Measurements from ENCODE around the gene OR4E2.

- TF ChIP-seq TCF12 (IDR thresholded peaks at IDR 0.05): no peak
- no peak for TF ChIP-seq MAX (IDR thresholded peaks at IDR 0.05; ENCODE audit: low read depth)
- no peak for TF ChIP-seq CTCF (IDR thresholded peaks at IDR 0.05)
- TF ChIP-seq JUND (IDR thresholded peaks at IDR 0.05): no peak
- TF ChIP-seq SMC3 (IDR thresholded peaks at IDR 0.05; ENCODE audit: low read depth, low read length): no peak
- no peak for TF ChIP-seq RFX5 (IDR thresholded peaks at IDR 0.05; ENCODE audit: low read length)
- no peak for TF ChIP-seq RCOR1 (IDR thresholded peaks at IDR 0.05; ENCODE audit: low read length)
- no peak for TF ChIP-seq REST (IDR thresholded peaks at IDR 0.05; ENCODE audit: low read depth, low read length)
- no peak for TF ChIP-seq POLR2AphosphoS5 (IDR thresholded peaks at IDR 0.05; ENCODE audit: low read depth, low read length)
- no peak for TF ChIP-seq RAD21 (IDR thresholded peaks at IDR 0.05; ENCODE audit: low read length)
- TF ChIP-seq EP300 (IDR thresholded peaks at IDR 0.05; ENCODE audit: borderline replicate concordance in 1 of 2, low read depth in 1 of 2, low read length in 1 of 2): no peak
- no peak for TF ChIP-seq USF2 (IDR thresholded peaks at IDR 0.05; ENCODE audit: borderline replicate concordance, low read depth, low read length)
- TF ChIP-seq EZH2phosphoT487 (IDR thresholded peaks at IDR 0.05; ENCODE audit: borderline replicate concordance, low read depth): no peak
These were observed 22.6 kb upstream of the OR4E2 start for GRCh38 chr14:21631084-21631483.

Data from SK-N-SH (cell line).